Spleen (tissue), 7 donors: Measurements from ENCODE around the gene MARS1.

Source experiments
- CTCF ChIP-seq, 11 experiments: fragments of 200-600 bp in 7 of 11; fragments of 450-650 bp in 4 of 11; sonication (generic) in 4 of 11; IDR thresholded peaks in 8 of 11; conservative IDR thresholded peaks in 3 of 11; 1 replicate in 7 of 11; 2 replicates in 4 of 11; pipeline versions ENCODE4 v1.4.0 to v1.8.0; 2016 to 2021; ENCODE audit warnings: antibody characterized with exemption in 11 of 11, inconsistent platforms in 4 of 11, mild to moderate bottlenecking in 1 of 11
- POLR2A ChIP-seq, 3 donors: fragments of 450-650 bp; IDR thresholded peaks; one replicate each; pipeline ENCODE4 v1.5.1; 2017; ENCODE audit warnings: antibody characterized with exemption in 3 of 3, mild to moderate bottlenecking in 1 of 3
- POLR2AphosphoS5 ChIP-seq, 3 donors: sonication (generic); formaldehyde crosslinking; IDR thresholded peaks; one replicate each; pipeline ENCODE4 v1.5.1; 2017; ENCODE audit warnings: antibody characterized with exemption in 3 of 3
- donor health status: DM: no; HTN: no; CAD: no; lungs with moderate emphysema.
- donor health status: DM: no; HTN: no; CAD: no.
- donor health status: DM: no; HTN: no; CAD: no.

GRCh38 chr12:57454566-57455373 lies 33.1 kb upstream of the MARS1 start, which contains the start of gene INHBE:
- TF ChIP-seq CTCF (IDR thresholded peaks at IDR 0.05 in 8 of 11, conservative IDR thresholded peaks at IDR 0.05 in 3 of 11) (no peak), POLR2A (IDR thresholded peaks at IDR 0.05) (no peak), POLR2AphosphoS5 (IDR thresholded peaks at IDR 0.05) (no peak)
